ENCODE data around the gene EVX1.

GRCh38 chr7:27213433-27214238 lies 29.0 kb upstream of the EVX1 start:
- no peak for TF ChIP-seq CTCF (IDR thresholded peaks at IDR 0.05)
- no peak for TF ChIP-seq POLR2AphosphoS5 (IDR thresholded peaks at IDR 0.05)
- no peak for TF ChIP-seq POLR2A (IDR thresholded peaks at IDR 0.05; ENCODE audit: low read depth)
- no peak for TF ChIP-seq EP300 (IDR thresholded peaks at IDR 0.05)

Data from esophagus muscularis mucosa (tissue), 4 donors.